GM19467 (cell line): ENCODE data around the gene PAX9.

Experiments
- ATAC-seq: cut with Tn5 transposase; IDR thresholded peaks from one replicate; pipeline ENCODE4 v1.9.1; 2021; ENCODE audit warnings: mild to moderate bottlenecking, moderate library complexity; ENCODE audit not compliant: unreplicated experiment

Gene PAX9

GRCh38 chr14:36655963-36656686 lies 5.5 kb upstream of the PAX9 start:
- no peak for ATAC-seq

GRCh38 chr14:36656687-36657398 lies 4.8 kb upstream of the PAX9 start:
- no peak for ATAC-seq

GRCh38 chr14:36657399-36658122 lies 4.1 kb upstream of the PAX9 start:
- ATAC-seq: no peak

GRCh38 chr14:36658123-36659009 lies 3.3 kb upstream of the PAX9 start:
- no peak for ATAC-seq

GRCh38 chr14:36659010-36659821 lies 2.4 kb upstream of the PAX9 start:
- no peak for ATAC-seq

- no peak for ATAC-seq
Observed at GRCh38 chr14:36659822-36660735, 1.6 kb upstream of the PAX9 start.

- no peak for ATAC-seq
Observed at GRCh38 chr14:36660736-36661505, 739 bp upstream of the PAX9 start.

- no peak for ATAC-seq
Observed at GRCh38 chr14:36662258-36662542, 540 bp downstream of the PAX9 start.

- no peak for ATAC-seq
Observed at GRCh38 chr14:36662543-36663403, 1.1 kb downstream of the PAX9 start.

GRCh38 chr14:36663404-36664321 lies 2.0 kb downstream of the PAX9 start:
- no peak for ATAC-seq

GRCh38 chr14:36664322-36665193 lies 2.9 kb downstream of the PAX9 start:
- no peak for ATAC-seq

GRCh38 chr14:36665887-36666415 lies 4.3 kb downstream of the PAX9 start:
- no peak for ATAC-seq

- no peak for ATAC-seq
Observed at GRCh38 chr14:36666416-36667206, 5.0 kb downstream of the PAX9 start.

GRCh38 chr14:36667679-36668078 lies 6.0 kb downstream of the PAX9 start:
- no peak for ATAC-seq
